Central memory CD4-positive, alpha-beta T cell (primary cell): ENCODE results near the gene LARP4B.
"Not testable (repeated sequence)": the region's sequence is repeated elsewhere in the genome, so short reads cannot be mapped to it uniquely, and the experiment has no call there.

Experiments used
- DNase-seq: peaks from one replicate; pipeline ENCODE4 v3.0.0; 2022

Gene LARP4B

GRCh38 chr10:785089-785860, 146.2 kb downstream of the LARP4B start:
- no peak for DNase-seq

- DNase-seq: no peak
These were observed 147.0 kb downstream of the LARP4B start for GRCh38 chr10:784403-785088.

DNA sequence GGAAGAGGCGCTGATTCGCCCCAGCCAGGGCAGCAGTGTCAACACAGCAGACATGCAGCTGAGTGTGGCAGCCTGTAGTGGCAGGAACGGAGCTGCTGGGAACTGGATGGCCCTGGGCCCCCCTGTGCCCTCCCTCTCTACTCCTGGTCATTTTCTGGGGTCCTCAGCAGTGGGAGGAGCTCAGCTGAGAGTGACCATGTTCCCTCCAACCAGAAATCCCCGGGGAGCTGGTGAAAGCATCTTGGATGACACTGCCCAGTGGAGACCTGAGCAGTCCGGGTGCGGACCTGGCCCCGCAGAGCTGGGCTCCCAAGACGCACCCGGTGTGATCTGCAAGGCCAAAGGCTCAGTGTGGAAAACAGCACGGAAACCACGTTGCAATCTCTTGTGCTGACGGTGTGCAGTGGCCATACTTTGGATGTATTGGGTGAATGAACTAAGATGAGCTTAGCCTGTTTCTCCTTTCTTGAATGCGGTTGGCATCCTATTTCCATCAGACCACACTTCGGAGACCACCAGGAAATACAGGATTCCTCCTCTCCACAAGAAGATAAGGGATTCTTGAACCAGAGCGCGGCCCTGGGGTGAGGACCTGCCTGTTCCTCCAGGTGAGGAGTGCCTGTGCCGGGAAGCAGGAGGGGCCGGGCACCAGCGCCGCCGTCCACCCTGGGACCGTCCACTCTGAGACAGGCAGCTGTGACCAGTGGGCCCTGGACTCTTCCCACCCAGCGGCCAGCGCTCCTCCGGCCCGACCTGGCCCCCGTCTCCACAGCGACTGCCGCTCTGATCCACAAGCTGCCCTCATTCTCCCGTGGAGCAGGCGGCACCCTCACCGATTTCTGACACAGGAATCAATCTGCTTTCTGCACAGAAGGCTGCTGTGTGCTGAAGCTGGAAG, 148.5 kb downstream of the LARP4B start:
- DNase-seq: no peak

DNA sequence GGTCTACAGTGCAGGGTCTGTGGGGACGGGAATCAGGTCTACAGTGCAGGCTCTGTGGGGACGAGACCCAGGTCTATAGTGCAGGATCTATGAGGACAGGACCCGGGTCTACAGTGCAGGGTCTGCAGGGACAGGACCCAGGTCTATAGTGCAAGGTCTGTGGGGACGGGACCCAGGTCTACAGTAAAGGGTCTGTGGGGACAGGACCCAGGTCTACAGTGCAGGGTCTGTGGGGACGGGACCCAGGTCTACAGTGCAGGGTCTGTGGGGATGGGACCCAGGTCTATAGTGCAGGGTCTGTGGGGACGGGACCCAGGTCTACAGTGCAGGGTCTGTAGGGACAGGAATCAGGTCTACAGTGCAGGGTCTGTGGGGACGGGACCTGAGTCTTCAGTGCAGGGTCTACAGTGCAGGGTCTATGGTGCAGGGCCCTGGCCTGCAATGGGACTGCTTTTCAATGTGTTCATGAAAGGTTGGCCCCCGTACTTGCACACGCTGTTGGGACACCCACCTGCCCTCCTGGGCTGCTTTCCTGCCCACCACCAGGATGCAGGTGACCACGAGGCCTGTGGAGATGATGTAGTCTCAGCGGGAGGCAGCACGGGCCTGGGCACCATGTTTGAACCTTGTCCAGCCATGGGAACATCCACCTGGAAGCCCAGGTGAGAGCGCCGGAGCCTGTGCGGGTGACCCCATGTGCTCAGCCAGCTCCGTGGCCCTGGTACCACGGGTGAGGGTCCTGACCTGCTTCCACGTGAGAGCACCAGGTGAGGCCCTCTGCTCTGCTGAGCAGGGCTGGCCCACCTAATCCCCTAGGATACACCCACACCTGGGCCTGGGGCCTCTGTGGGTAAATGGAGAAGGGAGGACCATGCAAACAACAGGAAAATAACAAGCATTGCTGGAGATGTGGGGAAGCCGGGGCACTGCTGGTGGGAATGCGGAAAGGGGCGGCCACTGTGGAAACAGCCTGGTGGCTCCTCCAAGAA, 150.7 kb downstream of the LARP4B start:
- no peak for DNase-seq

DNA sequence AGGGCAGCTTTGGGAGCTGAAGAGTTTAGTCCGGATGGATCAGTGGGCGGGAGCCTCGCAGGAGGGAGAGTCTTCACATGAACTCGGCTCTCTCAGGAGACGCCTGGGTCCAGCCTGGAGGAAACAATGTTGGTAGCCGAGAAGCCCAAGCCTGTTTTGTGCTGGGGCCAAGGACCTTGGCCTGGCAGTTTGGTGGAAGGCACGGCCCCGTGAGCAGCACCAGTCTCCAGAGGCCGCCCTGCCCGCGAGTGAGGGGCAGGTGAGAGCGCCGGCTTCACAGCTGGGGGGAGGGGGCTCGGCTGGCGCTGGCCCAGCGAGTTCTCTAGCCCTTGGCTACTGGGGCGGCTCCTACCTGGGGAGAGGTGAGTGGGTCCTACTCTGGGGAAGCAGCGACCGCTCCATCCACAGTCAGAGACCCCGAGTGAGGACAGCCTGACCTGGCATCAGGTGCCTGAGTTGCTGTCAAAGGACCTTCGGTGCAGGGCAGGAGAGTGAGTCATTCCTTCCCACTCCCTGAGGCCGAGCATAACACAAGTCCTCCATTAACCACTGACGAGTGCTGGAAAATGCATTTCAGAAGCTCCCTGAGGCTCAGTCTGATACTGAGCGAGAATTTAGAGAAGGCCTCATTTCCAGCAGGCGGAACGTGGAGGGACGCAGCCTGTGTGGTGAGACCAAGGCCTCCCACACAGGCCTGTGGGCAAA, 152.7 kb downstream of the LARP4B start:
- no peak for DNase-seq

DNA sequence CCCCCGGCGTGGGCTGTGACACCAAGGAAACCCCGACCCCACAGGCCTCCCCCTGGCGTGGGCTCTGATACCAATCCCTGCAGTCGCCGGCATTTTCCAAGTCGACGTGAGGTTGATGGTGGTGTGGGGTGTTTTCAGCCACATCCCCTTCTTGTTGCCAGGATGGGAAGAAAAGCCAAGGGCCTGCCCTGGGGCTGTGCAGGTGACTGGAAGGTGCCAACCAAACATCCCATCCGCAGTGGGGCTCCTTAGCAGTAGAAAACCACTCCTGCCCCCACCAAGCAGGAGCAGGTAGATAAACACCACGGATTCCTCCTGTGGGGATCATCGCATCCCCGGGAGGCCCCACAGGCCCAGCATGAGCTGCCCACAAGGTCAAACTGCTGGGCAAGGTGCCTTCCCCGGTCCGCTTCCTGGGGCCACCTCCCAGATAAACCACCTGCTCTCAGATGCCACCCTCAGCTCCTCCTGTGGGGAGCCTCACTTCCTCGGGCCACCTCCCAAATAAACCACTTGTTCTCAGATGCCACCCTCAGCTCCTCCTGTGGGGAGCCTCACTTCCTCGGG, 153.5 kb downstream of the LARP4B start:
- no peak for DNase-seq

- no peak for DNase-seq
These were observed 154.7 kb downstream of the LARP4B start for GRCh38 chr10:776772-777171.

- no peak for DNase-seq
These were observed 156.0 kb downstream of the LARP4B start for GRCh38 chr10:775245-776075.

DNA sequence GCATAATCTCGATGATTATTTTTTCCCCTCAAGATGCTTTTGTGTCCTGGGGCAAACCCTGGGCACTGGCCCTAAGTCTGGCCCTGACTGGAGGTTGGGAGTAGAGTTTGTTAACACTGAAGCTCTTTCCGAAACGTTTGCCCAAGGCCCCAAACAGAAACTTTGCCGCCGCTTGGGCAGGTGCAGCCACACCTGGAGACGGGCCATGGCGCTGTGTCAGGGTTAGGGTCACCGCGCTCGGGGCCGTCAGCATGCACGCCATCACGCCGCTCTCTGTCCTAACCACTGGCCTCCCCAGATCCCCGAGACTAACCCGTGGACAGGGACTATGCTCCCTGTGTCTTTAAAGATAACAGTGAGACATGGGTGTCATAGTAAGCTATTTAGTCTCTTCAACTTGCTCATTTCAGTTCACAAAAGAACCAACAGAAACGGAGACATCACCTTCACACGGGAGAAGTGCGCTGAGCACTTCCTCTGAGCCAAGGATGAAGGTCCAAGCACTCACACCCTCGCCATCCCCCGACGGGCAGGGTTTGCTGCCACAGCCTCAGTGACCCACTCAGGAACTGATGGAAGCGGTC, 156.8 kb downstream of the LARP4B start:
- DNase-seq: no peak

DNA sequence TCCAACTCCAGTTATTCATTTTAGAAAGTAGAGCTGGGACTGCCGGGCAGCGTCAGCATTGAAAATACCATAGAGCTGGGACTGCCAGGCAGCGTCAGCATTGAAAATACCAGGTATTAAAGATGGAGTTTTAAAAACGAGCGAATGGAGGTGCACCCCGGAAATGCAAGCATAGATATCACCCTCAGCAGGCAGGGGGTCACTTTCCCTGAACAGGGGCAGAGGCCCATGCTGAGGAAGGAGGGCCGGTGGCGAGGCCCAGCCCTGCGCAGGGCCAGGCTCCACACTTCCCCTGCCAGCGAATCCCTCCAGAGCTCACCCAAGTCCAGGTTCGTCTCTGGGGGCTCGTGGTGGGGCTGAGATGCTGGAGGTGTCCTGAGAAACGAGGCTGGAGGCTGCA, 157.3 kb downstream of the LARP4B start:
- no peak for DNase-seq

GRCh38 chr10:773562-774161, 157.8 kb downstream of the LARP4B start:
- no peak for DNase-seq

DNA sequence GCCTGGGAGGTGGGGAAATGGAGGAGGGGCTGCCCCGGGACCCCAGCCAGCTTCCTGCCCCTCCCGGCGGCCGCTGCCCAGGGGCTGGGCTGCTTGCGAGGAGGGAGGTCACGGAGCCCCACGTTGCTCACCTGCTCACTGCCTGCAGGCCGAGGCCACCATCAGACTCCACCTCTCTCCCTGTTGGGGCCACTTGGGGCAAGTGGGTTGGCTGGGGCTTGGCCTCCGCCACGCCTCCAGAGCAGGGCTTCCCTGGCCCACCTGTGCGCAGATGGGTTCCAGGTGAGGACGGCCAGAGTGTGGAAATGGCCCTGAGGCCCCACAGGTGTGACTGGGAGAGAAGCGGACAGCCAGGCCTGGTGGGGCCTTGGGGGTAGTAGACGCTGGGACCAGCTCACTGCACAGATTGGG, 159.3 kb downstream of the LARP4B start:
- DNase-seq: no peak

GRCh38 chr10:771647-772046, 159.9 kb downstream of the LARP4B start:
- DNase-seq: no peak

GRCh38 chr10:770975-771374, 160.5 kb downstream of the LARP4B start:
- no peak for DNase-seq

GRCh38 chr10:770048-770712, 161.3 kb downstream of the LARP4B start:
- not testable (repeated sequence) for DNase-seq

DNA sequence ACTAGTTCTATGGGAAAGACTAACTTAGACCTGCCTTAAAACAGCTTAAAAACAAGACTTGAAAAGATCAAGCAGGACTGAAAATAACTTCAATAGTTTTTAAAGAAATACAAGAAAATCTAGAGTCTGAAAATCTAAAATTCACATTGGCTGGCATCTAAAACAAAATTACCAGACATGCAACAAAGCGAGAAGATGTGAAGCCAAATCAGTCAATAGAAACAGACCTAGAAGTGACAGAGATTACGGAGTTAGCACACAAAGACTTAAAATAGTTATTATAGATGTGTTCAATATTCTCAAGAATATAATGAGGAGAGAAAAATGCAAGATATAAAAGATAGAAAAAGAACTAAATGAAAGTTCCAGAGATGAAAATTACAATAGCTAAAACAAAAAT, 163.7 kb downstream of the LARP4B start:
- DNase-seq: no peak

DNA sequence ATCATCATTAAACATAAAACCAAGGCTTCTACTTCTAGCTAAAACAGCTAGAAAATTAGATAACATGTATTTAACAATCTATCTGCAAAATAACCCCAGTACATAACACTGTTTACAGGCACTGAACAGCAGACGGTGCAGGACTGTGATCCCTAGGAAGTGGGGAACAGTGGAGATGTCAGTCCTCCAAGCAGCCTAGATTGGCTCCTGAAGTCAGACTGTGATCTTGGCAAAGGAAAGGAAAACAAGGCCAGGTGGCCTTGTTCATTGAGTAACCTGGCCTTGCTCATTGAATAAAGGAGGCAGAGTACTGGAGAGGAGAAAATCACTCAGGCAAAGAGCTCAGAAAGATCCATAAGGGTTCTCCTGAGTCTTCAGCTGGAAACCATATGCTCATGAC, 164.3 kb downstream of the LARP4B start:
- no peak for DNase-seq

DNA sequence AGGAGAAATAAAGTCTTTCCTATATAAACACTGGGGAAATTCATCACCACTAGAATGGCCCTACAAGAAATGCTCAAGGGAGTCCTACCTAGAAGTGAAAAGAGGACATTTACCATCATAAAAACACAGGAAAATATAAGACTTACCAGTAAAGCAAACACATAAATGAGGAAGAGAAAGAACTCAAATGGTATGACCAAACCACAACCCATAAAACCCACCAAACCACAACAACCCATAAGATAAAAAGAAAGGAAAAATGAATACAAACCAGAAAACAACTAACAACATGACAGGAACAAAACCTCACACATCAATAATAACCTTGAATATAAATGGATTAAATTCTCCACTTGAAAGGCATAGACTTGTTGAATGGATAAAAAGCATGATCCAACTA, 170.1 kb downstream of the LARP4B start:
- DNase-seq: no peak

- DNase-seq: no peak
These were observed 170.9 kb downstream of the LARP4B start for GRCh38 chr10:760622-761021.
